DMS79 treated with DMSO at 0.1 percent for 48 hours (cell line): ENCODE measurements around the gene CPHXL2.

ENCODE experiments used
- DNase-seq: peaks from one replicate; lab custom pipeline; 2025; lab: John Stamatoyannopoulos, UW

CPHXL2 gene

DNA sequence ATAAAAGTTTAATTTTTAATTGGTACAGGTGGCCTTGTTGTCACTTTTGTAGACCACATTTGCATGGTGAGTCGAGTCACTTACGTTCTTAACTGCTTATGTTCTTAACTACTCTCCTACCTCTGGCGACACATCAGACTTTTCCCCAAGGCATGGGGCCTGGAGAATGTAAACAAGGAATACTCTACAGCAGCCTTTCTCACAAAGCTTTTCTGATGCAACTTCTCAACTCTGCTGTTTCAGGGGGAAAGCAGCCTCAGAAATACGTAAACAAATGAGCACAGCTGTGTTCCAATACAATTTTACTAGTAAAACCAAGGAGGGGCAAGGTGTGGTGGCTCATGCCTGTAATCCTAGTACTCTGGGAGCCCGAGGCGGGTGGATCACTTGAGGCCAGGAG is 36.2 kb downstream of the CPHXL2 start:
- no peak for DNase-seq

DNA sequence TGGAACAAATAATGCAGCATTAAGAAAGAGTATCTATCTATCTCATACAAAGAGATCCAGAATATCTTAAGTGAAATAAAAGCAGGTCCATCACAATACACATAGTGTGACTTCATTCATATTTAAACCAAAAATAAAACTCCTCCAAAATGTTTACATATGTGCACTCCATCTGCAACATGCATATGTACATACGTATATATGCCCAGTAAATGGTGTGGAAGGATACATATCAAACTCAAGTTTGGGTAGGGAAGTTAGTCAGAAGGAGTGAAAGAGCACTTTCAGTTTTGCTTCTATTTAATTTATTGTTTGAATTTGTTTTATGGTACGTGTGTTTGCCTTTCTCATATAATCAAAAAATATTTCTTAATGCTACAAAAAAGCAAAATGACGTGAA is 41.8 kb downstream of the CPHXL2 start:
- DNase-seq: no peak

DNA sequence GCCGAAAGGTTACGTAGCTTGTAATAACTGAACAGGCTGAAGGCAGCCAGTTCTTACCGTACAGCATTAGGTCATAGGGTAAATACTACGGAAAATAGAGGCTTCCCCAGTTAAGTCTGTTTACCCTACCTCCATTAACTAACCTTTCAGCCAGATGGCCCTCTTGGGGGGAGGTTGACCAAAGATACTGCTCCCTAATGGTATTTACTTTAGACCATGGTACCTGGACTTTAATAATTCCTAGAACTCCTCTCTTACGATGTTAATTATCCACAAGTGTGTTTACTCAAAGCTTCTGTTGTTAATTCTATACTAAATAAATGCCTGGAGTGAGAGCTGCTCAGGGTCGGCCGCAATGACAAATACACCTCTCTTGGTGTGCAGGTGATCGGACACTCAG is 44.0 kb downstream of the CPHXL2 start:
- no peak for DNase-seq

DNA sequence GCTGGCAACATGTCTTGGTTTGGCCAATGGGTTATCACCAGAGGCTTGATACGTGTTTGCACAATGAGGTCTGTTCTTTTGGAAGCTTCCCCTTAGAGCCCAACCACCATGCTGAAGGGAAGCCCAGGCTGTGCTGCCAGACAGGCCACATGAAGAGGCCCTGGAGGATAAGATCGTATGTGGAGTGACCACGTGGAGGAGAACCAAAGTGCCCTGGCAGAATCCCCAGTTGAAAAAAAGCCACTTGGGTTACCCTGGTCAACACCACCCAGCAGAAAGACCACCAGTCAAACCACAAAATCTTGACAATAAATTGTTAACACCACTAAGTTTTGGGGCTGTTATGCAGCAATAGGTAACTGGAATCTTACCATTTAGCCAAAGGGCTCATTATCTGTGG is 46.8 kb downstream of the CPHXL2 start:
- DNase-seq: no peak

DNA sequence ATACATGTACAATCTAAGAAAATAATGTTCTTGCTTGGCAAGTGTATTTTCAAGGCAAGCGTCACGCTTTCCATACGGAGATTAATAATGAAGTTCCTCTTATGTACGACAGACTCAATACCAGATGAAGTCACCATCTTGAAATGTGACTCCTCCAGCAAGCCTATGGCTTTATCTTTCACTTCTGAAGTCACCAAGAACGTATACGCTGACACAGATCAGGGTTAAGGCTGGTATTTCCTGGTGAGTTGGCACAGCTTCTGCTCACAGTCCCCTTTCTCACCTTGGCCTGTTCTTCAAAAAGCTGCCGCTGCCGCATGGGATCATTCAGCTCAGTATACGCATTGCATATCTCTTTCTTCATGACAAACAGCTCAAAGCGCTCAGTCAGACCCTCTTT is 47.7 kb downstream of the CPHXL2 start:
- DNase-seq: no peak

DNA sequence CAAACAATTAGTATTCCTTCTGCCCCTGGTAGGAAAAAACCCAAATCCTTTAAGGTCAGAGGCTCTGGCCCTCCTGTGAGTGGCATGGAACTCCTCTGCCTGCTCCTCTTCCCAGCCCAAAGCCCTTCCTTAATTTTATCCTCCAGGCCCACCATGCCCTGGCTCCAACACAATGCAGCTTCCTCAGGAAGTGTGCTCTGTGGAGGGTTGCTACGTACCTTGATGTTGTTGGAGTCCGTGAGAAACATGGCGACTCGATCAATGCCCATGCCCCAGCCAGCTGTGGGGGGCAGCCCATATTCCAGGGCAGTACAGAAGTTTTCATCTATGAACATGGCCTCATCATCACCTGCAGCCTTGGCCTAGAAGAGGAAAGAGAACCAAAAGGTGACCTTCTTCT is 48.5 kb downstream of the CPHXL2 start:
- no peak for DNase-seq

DNA sequence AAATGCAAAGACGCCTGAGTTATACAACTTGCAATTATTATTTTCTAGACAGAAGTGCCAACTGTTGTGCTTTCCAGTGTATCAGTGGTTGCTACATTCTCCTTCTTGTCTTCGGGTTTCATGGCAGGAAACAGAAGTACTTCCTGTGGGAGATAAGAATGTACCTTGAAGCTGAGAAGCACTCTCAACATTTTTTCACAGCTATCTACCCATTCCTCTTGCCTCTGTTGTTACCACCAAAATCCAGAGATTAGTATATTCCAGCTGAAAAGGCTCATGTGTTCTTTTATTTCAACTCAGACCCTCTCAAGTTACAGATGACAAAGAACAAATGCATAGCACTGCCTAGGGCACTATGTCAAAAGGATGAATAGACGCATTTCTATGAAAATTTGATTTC is 49.0 kb downstream of the CPHXL2 start:
- no peak for DNase-seq

DNA sequence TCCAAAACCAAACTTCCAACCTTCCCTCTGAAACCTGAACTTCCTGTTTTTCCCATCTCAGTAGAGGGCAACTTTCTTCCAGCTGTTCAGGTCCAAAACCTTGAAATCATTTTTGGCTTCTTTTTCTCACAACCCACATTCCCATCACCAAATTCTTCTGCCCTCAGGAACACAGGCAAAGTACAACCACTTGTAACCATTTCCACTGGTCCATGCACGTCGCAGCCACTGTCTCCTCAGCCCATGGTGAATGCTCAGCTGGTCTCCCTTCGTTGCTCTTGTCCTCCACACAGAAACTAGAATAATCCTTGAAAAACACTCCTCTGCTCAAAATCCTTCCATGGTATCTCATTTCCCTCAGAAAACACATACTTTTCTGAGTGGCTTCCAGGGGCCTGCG is 50.0 kb downstream of the CPHXL2 start:
- no peak for DNase-seq

DNA sequence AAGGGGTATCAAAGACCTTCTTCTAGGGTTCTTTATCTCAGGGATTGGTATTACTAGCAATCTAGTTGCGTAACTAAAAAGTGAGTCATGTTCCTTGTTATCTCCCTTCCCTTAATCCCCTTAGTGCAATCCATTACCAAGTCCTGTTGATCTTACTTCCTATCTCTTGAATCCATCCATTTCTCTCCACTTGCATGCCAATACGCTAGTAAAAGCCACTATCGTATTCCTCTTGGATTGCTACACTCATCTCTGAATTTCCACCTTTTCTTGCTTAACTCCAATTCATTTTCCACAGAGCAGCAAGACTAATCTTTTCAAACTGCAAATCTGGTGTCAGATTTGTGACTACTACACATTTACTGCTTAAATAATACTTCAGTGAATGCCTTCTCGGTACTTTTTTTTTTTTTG is 51.9 kb downstream of the CPHXL2 start:
- DNase-seq: no peak

DNA sequence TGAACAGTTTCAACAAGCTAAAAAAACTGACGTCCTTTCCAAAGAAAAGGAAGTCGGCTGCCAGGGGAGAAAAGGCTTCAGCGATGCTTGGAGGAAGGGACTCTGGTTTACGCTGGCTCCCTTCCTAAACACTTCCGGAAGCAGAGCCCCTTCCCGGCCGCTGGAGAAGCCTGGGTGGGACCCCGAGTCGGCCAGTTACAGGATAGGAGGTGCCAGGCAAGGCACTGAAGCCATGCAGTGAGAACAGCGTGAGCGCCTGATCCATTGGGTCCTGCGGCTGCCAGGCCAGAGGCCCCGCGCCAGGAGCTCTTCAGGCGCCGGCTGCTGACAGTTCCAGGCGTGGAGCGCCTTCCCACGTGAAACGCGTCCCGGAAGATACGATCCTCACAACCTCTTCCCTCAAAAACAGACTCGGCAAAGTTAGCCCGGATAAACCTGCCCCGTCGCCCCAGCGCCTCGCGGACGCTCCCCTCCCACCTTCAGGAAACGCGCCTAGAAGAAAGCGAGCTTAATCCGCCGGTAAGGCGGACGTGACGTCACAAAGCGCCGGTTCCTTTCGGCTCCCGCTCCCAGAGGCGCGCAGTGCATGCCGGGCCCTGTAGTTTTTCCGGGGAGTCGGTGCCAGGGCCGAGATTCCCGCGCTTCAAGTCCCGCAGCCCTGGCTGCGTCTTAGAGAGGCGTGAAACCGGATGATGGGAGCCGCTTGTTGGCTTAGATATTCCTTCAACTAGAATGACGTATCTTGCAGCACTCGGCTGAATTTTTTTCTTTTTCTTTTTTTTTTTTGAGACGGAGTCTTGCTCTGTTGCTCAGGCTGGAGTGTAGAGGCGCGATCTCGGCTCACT is 53.8 kb downstream of the CPHXL2 start, which contains the start of gene ADAT1:
ADAT1 (minus strand) TSS at position 521 of the 845 bp plus-strand sequence. CDS start 2,482 bp downstream, outside the sequence.
- DNase-seq: peak; percentile 68

DNA sequence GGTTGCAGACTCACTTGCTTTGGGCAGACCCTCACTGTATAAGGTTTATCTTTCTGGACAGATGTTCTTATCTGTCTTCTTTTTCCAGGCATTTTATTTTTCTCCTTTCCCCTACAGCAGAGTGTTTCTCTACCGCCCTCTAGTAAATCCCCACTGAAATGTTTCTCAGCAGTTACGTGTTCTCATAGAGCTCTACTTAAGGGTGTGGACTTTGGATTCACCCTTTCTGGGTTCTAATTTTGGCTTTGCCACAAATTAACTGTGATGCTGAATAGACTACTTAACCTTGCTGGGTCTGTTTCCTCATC is 55.7 kb downstream of the CPHXL2 start:
- DNase-seq: peak; percentile 11

DNA sequence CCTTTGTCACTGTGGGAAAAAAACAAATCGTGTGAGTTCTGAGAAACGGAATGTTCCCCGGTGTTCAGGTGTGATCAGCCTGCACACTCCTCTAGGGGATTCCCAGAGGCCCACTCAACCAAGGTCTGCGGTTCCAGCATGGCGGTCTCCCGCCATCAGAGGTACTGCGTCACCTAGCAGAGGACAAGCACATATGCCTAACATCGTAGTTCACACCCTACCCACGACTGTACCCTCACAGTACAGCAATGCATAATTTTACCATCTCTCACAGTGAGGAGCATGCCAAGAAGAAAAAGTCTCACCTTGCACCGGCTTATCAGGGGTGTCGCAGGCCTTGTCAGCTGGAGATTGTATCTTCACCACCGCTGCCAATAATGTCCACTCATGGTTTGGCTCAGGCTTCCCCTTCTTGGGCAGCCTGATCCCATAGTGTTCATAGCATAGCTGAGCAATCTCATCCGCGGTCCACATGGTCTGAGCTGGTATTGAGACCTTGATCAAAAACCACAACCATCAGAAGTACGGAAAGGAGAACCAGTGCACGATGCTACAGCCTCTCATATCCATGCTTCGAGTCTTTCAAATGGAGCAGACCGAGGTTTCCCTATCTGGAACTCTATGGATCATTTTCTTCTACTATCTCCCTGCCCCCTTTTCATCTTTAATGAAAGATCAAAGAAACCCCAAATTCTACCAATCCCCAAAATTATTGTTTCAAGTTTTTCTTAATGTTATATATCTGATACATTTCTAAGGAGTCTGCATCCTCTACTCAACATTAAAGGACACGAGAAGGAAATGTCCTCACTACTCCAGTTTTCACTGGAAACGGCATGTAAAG is 56.3 kb downstream of the CPHXL2 start:
- DNase-seq: no peak

DNA sequence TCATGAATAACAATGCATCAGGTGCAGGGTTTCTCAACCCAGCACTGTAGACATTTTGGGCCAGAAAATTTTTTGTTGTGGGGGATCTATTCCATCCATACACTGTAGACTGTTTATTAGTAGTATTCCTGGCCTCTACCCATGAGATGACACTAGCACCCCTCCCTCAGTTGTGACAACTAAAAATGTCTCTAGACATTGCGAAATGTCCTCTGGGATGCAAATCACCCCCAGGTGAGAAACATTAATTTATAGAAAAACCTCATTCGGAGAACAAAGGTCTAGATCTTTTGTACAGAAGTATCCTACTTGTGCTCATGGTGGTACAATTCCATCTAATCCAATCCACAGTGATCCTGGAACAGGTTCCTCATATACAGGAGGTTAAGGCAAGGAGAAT is 58.0 kb downstream of the CPHXL2 start:
- DNase-seq: no peak

DNA sequence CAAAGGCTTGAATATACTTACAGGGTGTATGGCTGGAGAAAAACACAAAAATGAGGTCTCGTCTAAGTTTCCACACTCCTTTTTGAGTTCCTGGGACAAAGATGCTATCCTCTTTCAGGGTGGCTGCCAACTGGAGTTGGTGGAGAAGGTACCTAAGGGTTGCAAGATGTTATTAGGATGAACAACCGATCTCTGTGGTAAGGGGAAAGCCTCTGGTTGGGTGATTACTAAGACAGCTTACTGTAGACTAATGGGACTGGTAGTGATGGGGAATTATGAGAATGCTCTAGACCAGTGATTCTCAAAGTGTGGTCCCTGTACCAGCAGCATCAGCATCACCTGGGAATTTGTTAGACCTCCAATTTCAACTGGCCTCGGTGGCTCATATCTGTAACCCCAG is 59.7 kb downstream of the CPHXL2 start:
- no peak for DNase-seq

DNA sequence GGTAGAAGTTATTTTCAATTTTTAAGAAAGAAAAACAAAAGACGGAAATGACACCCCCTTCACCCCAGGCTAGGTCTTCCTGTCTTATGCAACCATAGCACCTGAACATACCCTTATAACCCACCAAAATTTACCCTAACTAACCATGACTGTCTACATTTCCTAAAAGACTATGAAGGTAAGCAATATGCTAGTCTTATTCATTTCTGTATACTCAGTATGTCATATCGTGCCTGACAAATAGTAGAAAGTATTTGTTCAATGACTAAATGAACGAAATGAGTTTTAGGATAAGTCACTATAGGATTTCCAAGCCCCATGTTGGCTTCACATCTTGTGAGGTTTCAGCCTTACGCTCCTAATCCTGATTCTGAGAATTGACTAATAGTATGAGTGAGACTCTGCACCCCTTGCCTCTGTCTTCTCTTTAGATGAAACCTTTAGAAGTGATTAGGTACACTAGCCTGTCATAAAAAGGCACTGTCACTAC is 60.2 kb downstream of the CPHXL2 start:
- DNase-seq: no peak

DNA sequence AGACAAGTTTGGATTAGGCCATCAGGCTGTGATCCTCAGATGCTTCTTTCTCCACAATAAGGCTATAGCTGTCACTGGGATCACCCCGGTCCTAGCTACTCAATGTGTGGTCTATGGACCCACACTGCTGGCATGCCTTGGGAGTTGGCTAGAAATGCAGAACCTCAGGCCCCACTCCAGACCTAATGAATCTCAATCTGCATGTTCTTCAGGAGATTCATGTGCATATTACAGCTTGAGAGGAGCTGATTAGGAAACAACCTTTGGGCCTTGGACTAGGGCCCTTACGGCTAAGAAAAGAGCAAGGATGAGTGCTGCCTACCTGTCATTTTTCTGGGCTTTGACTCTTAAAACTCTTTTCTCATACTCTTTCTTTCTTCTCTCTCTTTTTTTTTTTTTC is 61.2 kb downstream of the CPHXL2 start:
- no peak for DNase-seq

DNA sequence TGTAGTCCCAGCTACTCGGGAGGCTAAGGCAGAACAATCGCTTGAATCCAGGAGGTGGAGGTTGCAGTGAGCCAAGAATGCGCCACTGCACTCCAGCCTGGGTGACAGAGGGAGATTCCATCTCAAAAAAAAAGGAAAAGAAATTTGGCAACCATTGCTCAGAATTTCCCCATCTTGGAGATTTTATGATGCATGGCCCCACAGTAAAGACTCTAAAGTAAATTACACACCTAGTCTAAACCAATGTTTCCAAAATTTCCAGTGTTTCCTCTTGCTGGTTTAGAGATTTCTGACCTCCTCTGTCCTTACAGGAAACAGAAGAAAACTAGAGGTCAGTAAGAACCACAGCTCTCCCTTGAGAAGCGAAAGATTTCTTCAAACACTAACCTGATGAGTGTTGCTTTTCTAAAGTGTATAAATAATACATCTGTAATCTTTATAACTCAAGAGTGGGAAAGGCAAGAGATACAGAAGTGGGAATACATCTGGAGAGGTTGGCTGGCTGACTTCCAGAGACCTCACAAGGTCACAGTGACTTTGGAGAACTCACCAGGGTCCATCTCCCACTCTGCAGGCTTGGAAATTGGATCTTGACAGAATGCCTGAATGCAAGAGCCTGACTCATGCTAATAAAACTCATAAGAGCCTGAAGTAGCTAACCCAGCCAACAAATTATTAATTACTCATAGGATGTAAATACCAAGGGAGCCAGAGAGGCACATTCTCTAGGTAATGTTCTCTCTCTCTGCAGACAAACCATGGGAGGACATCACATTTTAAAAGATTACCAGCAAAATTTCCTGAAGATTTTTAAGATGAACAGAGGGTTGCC is 62.5 kb downstream of the CPHXL2 start:
- peak; percentile 32 for DNase-seq
